Smooth muscle cell (in vitro differentiated cells): ENCODE results near the gene TTC12. TPM values are rescaled to one million over a fixed set of nuclear protein-coding genes. Genes with fewer than 3 reads are reported as not detected.

Experiments used
- DNase-seq: peaks from one replicate; lab custom pipeline; 2025; ENCODE audit not compliant: unreplicated experiment; lab: John Stamatoyannopoulos, UW
- H2AFZ ChIP-seq: fragments of 200-600 bp; sonication (generic); 2 replicates; pipeline ENCODE4 v1.6.0; 2016; ENCODE audit warnings: antibody characterized with exemption, low read depth, mild to moderate bottlenecking
- H3F3A ChIP-seq: fragments of 200-600 bp; sonication (generic); 2 replicates; pipeline ENCODE4 v1.6.0; 2017; ENCODE audit warnings: antibody characterized with exemption, low read depth
- H3K27ac ChIP-seq: fragments of 200-600 bp; sonication (generic); 2 replicates; pipeline ENCODE4 v1.5.1; 2016; ENCODE audit warnings: low read depth, mild to moderate bottlenecking
- H3K27me3 ChIP-seq: fragments of 200-600 bp; sonication (generic); 2 replicates; pipeline ENCODE4 v1.6.1; 2016; ENCODE audit warnings: low read depth, mild to moderate bottlenecking
- H3K36me3 ChIP-seq: fragments of 200-600 bp; sonication (generic); 2 replicates; pipeline ENCODE4 v1.5.1; 2016; ENCODE audit warnings: low read depth
- H3K4me1 ChIP-seq: fragments of 200-600 bp; sonication (generic); 2 replicates; pipeline ENCODE4 v1.5.1; 2016; ENCODE audit warnings: low read depth
- H3K4me2 ChIP-seq: fragments of 200-600 bp; sonication (generic); 2 replicates; pipeline ENCODE4 v1.6.0; 2016; ENCODE audit warnings: mild to moderate bottlenecking
- H3K4me3 ChIP-seq: fragments of 200-600 bp; sonication (generic); 2 replicates; pipeline ENCODE4 v1.5.1; 2016; ENCODE audit warnings: mild to moderate bottlenecking
- H3K79me2 ChIP-seq: fragments of 200-600 bp; sonication (generic); 2 replicates; pipeline ENCODE4 v1.6.0; 2016; ENCODE audit warnings: low read depth, mild to moderate bottlenecking
- H3K9ac ChIP-seq: fragments of 200-600 bp; sonication (generic); 2 replicates; pipeline ENCODE4 v1.6.0; 2016; ENCODE audit warnings: low read depth
- H3K9me3 ChIP-seq: fragments of 200-600 bp; sonication (generic); replicated peaks from 2 replicates; pipeline ENCODE4 v1.5.1; 2016; ENCODE audit warnings: low read depth
- H4K20me1 ChIP-seq: fragments of 200-600 bp; sonication (generic); 2 replicates; pipeline ENCODE4 v1.6.0; 2016; ENCODE audit warnings: low read depth
- WGBS: methylation state at CpG from one replicate; pipeline ENCODE4 v1.1.7; 2016; ENCODE audit warnings: low lambda C conversion rate; 5-methylcytosine and 5-hydroxymethylcytosine counted together
- polyA plus RNA-seq: library from polyadenylated mRNA; unstranded; fragments of >200 nt; fragmentation: Nextera tagmentation; extraction: Ambion mirVana; gene quantifications from 2 replicates; pipeline ENCODE4 v1.2.1, GENCODE V29; 2016
- total RNA-seq: library from RNA; depleted of rRNA; stranded (reverse); fragments of >200 nt; gene quantifications from 2 replicates; pipeline ENCODE4 v1.2.3, GENCODE V29; 2014
- TF ChIP-seq, protein P1 (sequence below): fragments of 200-600 bp; sonication (generic); IDR thresholded peaks from 2 replicates; pipeline ENCODE4 v1.5.1; 2017; ENCODE audit warnings: borderline replicate concordance, mild to moderate bottlenecking, antibody characterized with exemption; ENCODE audit not compliant: insufficient read depth, poor library complexity, severe bottlenecking

The TTC12 gene
- total and polyA plus RNA-seq, 2 experiments from 2014 or later = 5.8 to 8.8 TPM

DNA sequence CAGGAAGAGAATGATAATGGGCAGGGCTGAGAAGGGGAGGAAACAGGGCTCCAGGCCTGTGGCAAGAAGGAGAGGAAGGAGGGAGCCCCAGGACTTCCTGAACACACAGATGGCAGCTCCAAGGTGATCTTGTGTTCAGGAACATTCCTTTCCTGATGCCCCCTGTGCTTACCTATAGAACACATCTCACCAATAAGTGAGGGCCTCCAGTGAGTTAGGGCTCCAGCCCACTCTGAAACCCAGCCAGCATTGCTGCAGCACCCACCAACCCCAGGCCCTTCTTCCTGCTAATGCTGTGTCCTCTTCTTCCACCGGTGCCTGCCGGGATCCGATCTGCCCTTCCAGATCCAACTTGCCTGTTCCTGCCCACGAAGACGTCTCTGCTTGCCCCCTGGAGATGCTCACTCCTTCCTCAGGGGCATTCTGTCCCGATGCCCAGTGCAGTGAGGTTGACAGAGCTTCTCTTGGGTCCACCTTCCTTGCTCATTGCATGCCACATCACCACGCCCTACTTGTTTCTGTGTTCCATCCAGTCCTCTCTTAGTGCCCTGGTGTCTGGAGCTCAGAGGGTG is 90.6 kb downstream of the TTC12 start:
- Histone ChIP-seq H2AFZ (no peak overlapping the region), H3K9ac (no peak overlapping the region), H3K4me1 (no peaks in the 10 kb centered on the region), H4K20me1 (no peaks in the 10 kb centered on the region), H3K79me2 (no peaks in the 10 kb centered on the region), H3K4me3 (no peak overlapping the region), H3K27ac (no peak overlapping the region), H3K27me3 (peaks cover 36% of the 10 kb centered on the region), H3K36me3 (no peaks in the 10 kb centered on the region), H3K4me2 (no peak overlapping the region), H3K9me3 (no peaks in the 10 kb centered on the region), H3F3A (no peaks in the 10 kb centered on the region)
- 93% methylated on average over 7 of the region's 7 CpGs for WGBS
- TF ChIP-seq, protein P1, sequence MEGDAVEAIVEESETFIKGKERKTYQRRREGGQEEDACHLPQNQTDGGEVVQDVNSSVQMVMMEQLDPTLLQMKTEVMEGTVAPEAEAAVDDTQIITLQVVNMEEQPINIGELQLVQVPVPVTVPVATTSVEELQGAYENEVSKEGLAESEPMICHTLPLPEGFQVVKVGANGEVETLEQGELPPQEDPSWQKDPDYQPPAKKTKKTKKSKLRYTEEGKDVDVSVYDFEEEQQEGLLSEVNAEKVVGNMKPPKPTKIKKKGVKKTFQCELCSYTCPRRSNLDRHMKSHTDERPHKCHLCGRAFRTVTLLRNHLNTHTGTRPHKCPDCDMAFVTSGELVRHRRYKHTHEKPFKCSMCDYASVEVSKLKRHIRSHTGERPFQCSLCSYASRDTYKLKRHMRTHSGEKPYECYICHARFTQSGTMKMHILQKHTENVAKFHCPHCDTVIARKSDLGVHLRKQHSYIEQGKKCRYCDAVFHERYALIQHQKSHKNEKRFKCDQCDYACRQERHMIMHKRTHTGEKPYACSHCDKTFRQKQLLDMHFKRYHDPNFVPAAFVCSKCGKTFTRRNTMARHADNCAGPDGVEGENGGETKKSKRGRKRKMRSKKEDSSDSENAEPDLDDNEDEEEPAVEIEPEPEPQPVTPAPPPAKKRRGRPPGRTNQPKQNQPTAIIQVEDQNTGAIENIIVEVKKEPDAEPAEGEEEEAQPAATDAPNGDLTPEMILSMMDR = no peak
- no peak for DNase-seq

DNA sequence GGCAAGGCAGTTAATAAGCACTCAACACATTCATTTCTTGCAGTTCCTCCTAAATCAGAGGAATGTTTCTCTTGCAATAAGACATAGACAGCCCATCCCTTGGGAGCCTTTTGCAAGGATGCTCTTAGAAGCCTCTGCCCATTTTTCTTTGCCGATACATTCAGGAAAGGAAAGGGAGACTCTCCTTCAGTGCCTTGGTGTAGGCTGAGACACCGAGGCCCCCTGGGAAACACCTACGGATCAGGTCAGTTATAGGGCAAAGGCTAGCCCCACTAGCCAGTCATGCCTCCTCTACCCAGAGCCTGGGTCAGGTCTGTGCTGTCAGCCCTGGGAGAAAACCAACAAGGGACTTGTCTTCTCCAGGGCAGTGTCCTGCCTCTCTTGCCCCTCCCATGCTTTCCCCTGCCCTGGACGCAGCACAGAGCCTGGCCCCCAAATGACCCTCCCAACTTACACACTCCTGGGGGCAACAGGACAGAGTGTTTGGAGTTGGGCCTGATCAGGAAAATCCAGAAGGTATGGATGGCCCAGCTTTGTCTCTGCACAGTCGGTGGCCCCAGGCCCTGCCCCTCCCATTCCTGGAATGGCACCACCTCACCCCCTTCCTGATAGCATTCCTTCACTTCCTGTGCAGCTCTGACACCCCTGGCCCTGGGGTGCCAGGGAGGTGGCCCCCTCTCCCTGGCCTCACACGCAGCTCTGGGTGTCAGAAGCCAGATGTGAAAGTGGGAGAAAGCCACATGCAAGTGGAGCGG is 91.5 kb downstream of the TTC12 start:
- Histone ChIP-seq H4K20me1 (no peaks in the 10 kb centered on the region), H3K4me3 (no peak overlapping the region), H3K79me2 (no peaks in the 10 kb centered on the region), H3K27ac (no peak overlapping the region), H3K36me3 (no peaks in the 10 kb centered on the region), H3K9me3 (no peaks in the 10 kb centered on the region), H2AFZ (no peak overlapping the region), H3K9ac (no peak overlapping the region), H3K4me1 (no peaks in the 10 kb centered on the region), H3K27me3 (peaks cover 26% of the 10 kb centered on the region), H3F3A (no peaks in the 10 kb centered on the region), H3K4me2 (no peak overlapping the region)
- no peak for DNase-seq
- TF ChIP-seq, protein P1 = no peak
- 91% methylated on average over 7 of the region's 7 CpGs for WGBS

DNA sequence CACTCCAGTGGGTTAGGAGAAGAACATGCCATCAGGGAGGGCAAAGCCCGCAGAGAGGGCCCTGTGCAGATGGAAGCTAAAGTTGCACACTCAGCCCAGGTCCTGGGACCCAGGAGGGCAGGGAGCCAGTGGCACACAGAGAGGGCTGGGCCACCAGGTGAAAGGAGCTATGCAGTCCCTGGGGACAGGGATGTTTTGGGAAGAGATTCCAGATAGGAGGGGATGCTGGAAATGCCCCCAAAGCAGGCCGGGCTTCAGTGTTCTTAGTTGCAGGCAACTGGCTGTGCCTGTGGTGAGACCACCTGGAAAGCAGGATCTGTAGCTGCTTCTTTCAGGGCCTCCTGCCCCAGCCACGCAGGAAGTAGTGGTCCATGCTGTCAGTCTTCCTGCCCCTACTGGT is 92.8 kb downstream of the TTC12 start:
- Histone ChIP-seq H3K9me3 (no peaks in the 10 kb centered on the region), H3K27ac (no peak overlapping the region), H4K20me1 (no peaks in the 10 kb centered on the region), H3K4me3 (no peak overlapping the region), H3K4me1 (no peaks in the 10 kb centered on the region), H3F3A (no peaks in the 10 kb centered on the region), H2AFZ (no peak overlapping the region), H3K79me2 (no peaks in the 10 kb centered on the region), H3K27me3 (peaks cover 20% of the 10 kb centered on the region), H3K9ac (no peak overlapping the region), H3K4me2 (no peak overlapping the region), H3K36me3 (no peaks in the 10 kb centered on the region)
- DNase-seq = no peak
- TF ChIP-seq, protein P1 = no peak
- WGBS = 89% methylated on average over 3 of the region's 3 CpGs
